WTC11 (cell line): ENCODE measurements around the gene AZU1. TPM values are rescaled to one million over a fixed set of nuclear protein-coding genes. Genes with fewer than 3 reads are reported as not detected.

Experiments used
- ATAC-seq: fragments of 200-7000 bp; cut with Tn5 transposase; 2 replicates; pipeline ENCODE4 v1.10.0; 2021; ENCODE audit warnings: mild to moderate bottlenecking, moderate library complexity
- CTCF ChIA-PET: fragments of 300-600 bp; sonication (Branson Sonifier 250); formaldehyde crosslinking; loops from one replicate; lab custom pipeline; 2021; ENCODE audit warnings: antibody characterized with exemption; lab: Charles Lee
- POLR2A ChIA-PET: fragments of 350-600 bp; sonication (Branson Sonifier 250); formaldehyde crosslinking; loops from one replicate; lab custom pipeline; 2021; ENCODE audit warnings: antibody characterized with exemption; lab: Charles Lee
- DNase-seq: peaks from one replicate; pipeline ENCODE4 v3.0.0; 2021; ENCODE audit warnings: low spot score
- H3K27ac Mint-ChIP-seq: 2 replicates; pipeline ENCODE4 v1.8.0; 2021; ENCODE audit warnings: mixed read lengths
- H3K27me3 Mint-ChIP-seq: 2 replicates; pipeline ENCODE4 v1.8.0; 2021; ENCODE audit warnings: low read depth, mild to moderate bottlenecking, moderate library complexity, mixed read lengths
- H3K36me3 Mint-ChIP-seq: 2 replicates; pipeline ENCODE4 v1.8.0; 2021; ENCODE audit warnings: mixed read lengths
- H3K4me1 Mint-ChIP-seq: 2 replicates; pipeline ENCODE4 v1.8.0; 2022; ENCODE audit warnings: mixed read lengths
- H3K4me3 Mint-ChIP-seq: 2 replicates; pipeline ENCODE4 v1.8.0; 2021; ENCODE audit warnings: mild to moderate bottlenecking, moderate library complexity, mixed read lengths
- H3K9me3 Mint-ChIP-seq: 2 replicates; pipeline ENCODE4 v1.8.0; 2021; ENCODE audit warnings: mixed read lengths
- ATF1 ChIP-seq: sonication (generic); formaldehyde crosslinking; IDR thresholded peaks from 2 replicates; pipeline ENCODE4 v1.8.1; 2023; ENCODE audit warnings: mild to moderate bottlenecking, moderate library complexity, missing genetic modification reagents
- CDX4 ChIP-seq: fragments of 250-450 bp; sonication (Bioruptor Pico); IDR thresholded peaks from 2 replicates; pipeline ENCODE4 v1.9.0; 2021; ENCODE audit warnings: moderate library complexity, mild to moderate bottlenecking, inconsistent platforms, borderline replicate concordance
- CTCF ChIP-seq: fragments of 200-600 bp; IDR thresholded peaks from 2 replicates; pipeline ENCODE4 v1.8.0; 2022; ENCODE audit warnings: antibody characterized with exemption
- E2F5 ChIP-seq: sonication (generic); formaldehyde crosslinking; IDR thresholded peaks from 2 replicates; pipeline ENCODE4 v1.8.1; 2022; ENCODE audit warnings: mild to moderate bottlenecking, moderate library complexity, missing genetic modification reagents
- JAZF1 ChIP-seq: fragments of 250-450 bp; sonication (Bioruptor Pico); IDR thresholded peaks from 2 replicates; pipeline ENCODE4 v1.9.0; 2021; ENCODE audit warnings: moderate library complexity, mild to moderate bottlenecking, inconsistent platforms
- MLX ChIP-seq: sonication (generic); formaldehyde crosslinking; IDR thresholded peaks from 2 replicates; pipeline ENCODE4 v1.8.1; 2023; ENCODE audit warnings: mild to moderate bottlenecking, missing genetic modification reagents, moderate library complexity
- NR2C2 ChIP-seq: sonication (generic); formaldehyde crosslinking; IDR thresholded peaks from 2 replicates; pipeline ENCODE4 v1.8.0; 2022; ENCODE audit warnings: mild to moderate bottlenecking, missing genetic modification reagents
- TP53 ChIP-seq: sonication (generic); formaldehyde crosslinking; IDR thresholded peaks from 2 replicates; pipeline ENCODE4 v1.8.1; 2023; ENCODE audit warnings: mild to moderate bottlenecking, missing genetic modification reagents
- USF2 ChIP-seq: sonication (generic); formaldehyde crosslinking; IDR thresholded peaks from 2 replicates; pipeline ENCODE4 v1.8.1; 2023; ENCODE audit warnings: mild to moderate bottlenecking, missing genetic modification reagents, moderate library complexity
- ZMAT4 ChIP-seq: fragments of 250-450 bp; sonication (Bioruptor Pico); IDR thresholded peaks from 2 replicates; pipeline ENCODE4 v1.9.0; 2021; ENCODE audit warnings: mild to moderate bottlenecking
- ZNF281 ChIP-seq: sonication (generic); formaldehyde crosslinking; IDR thresholded peaks from 2 replicates; pipeline ENCODE4 v1.8.0; 2023; ENCODE audit warnings: mild to moderate bottlenecking, missing genetic modification reagents
- ZNF317 ChIP-seq: sonication (generic); formaldehyde crosslinking; IDR thresholded peaks from 2 replicates; pipeline ENCODE4 v1.8.1; 2023; ENCODE audit warnings: low read depth, mild to moderate bottlenecking, moderate library complexity, missing genetic modification reagents, borderline replicate concordance
- ZNF416 ChIP-seq: fragments of 250-450 bp; sonication (Bioruptor Pico); IDR thresholded peaks from 2 replicates; pipeline ENCODE4 v1.9.0; 2021; ENCODE audit warnings: mild to moderate bottlenecking, inconsistent platforms
- ZNF532 ChIP-seq: fragments of 250-450 bp; sonication (Bioruptor Pico); IDR thresholded peaks from 2 replicates; pipeline ENCODE4 v1.9.0; 2021; ENCODE audit warnings: mild to moderate bottlenecking, borderline replicate concordance
- ZNF671 ChIP-seq: fragments of 250-450 bp; sonication (Bioruptor Pico); IDR thresholded peaks from 2 replicates; pipeline ENCODE4 v1.8.0; 2021; ENCODE audit warnings: mild to moderate bottlenecking
- total RNA-seq: library from RNA; stranded (reverse); gene quantifications from 3 replicates; pipeline ENCODE4 v1.2.3, GENCODE V29; 2021

The AZU1 gene
- total RNA-seq, 1 experiment from 2014 or later, result 1.2 TPM

- TF ChIP-seq TP53 (no peak), JAZF1 (CRISPR knock-in tag) (no peak), CDX4 (CRISPR knock-in tag) (no peak), CTCF (no peak), NR2C2 (CRISPR knock-in tag) (no peak), ZNF671 (CRISPR knock-in tag) (no peak), MLX (CRISPR knock-in tag) (no peak), ATF1 (CRISPR knock-in tag) (no peak), USF2 (CRISPR knock-in tag) (no peak), ZNF532 (no peak), ZNF416 (CRISPR knock-in tag) (no peak), E2F5 (CRISPR knock-in tag) (no peak), ZMAT4 (CRISPR knock-in tag) (no peak), ZNF317 (CRISPR knock-in tag) (no peak), ZNF281 (CRISPR knock-in tag) (no peak)
- ATAC-seq, result no peak
- POLR2A ChIA-PET, result interaction anchor here (1.3 kb wide), 1 partner anchor 10 kb away, joined by 3 read pairs; no protein-coding TSS in a partner anchor
- H3K27ac Mint-ChIP-seq, result no peak overlapping the region
- CTCF ChIA-PET, result interaction anchor here (0.5 to 0.6 kb wide), 3 partner anchors 10 to 24 kb away, joined by 3 to 4 read pairs (median 3); no protein-coding TSS in a partner anchor
- no peak for DNase-seq
- H3K9me3 Mint-ChIP-seq, result no peaks in the 10 kb centered on the region
- peaks cover 19% of the 10 kb centered on the region for H3K36me3 Mint-ChIP-seq
- no peaks in the 10 kb centered on the region for H3K27me3 Mint-ChIP-seq
- H3K4me3 Mint-ChIP-seq, result no peak overlapping the region
- H3K4me1 Mint-ChIP-seq, result no peaks in the 10 kb centered on the region; the same call in 1 of the 2 replicates
Measured at GRCh38 chr19:873561-874041, 46.0 kb downstream of the AZU1 start.
